Stomach (tissue), 4 donors: ENCODE results near the gene STIP1.

Experiments
- CTCF ChIP-seq, 7 experiments: fragments of 450-650 bp in 4 of 7; fragments of 200-600 bp in 3 of 7; sonication (generic) in 3 of 7; IDR thresholded peaks; one replicate each; pipeline ENCODE4 v1.5.1; 2016 to 2019; ENCODE audit warnings: antibody characterized with exemption in 7 of 7, control low read depth in 2 of 7, mild to moderate bottlenecking in 1 of 7
- POLR2AphosphoS5 ChIP-seq, 3 donors: sonication (generic); formaldehyde crosslinking; IDR thresholded peaks; one replicate each; pipeline ENCODE4 v1.6.1; 2016; ENCODE audit warnings: antibody characterized with exemption in 3 of 3

GRCh38 chr11:64178203-64178602 lies 7.8 kb upstream of the STIP1 start:
- TF ChIP-seq CTCF (IDR thresholded peaks at IDR 0.05) (no peak), POLR2AphosphoS5 (IDR thresholded peaks at IDR 0.05) (no peak)
